BJ (cell line): Measurements from ENCODE around the gene TMEM178A. TPM values are rescaled to one million over a fixed set of nuclear protein-coding genes. Genes with fewer than 3 reads are reported as not detected.

ENCODE experiments used
- CTCF ChIA-PET: fragments of 350-600 bp; formaldehyde crosslinking; extraction: SDS; loops from one replicate; lab custom pipeline; 2021; ENCODE audit warnings: antibody characterized with exemption, inconsistent platforms; lab: Yijun Ruan, JAX
- POLR2A ChIA-PET: fragments of 300-600 bp; sonication (Branson Sonifier 250); formaldehyde crosslinking; extraction: SDS; loops from one replicate; lab custom pipeline; 2021; ENCODE audit warnings: antibody characterized with exemption; lab: Charles Lee
- DNase-seq: peaks from one replicate; pipeline ENCODE4 v3.0.0-alpha.2; 2011; ENCODE audit warnings: low read depth
- H3K27me3 ChIP-seq: 2 replicates; pipeline ENCODE4 v1.6.0; 2011; ENCODE audit warnings: low read length; ENCODE audit not compliant: control insufficient read depth, insufficient read depth
- H3K36me3 ChIP-seq: 2 replicates; pipeline ENCODE4 v1.5.1; 2011; ENCODE audit warnings: low read length; ENCODE audit not compliant: control insufficient read depth, insufficient read depth
- H3K4me3 ChIP-seq: 2 replicates; pipeline ENCODE4 v1.5.1; 2011; ENCODE audit warnings: low read depth, mild to moderate bottlenecking, control low read depth, low read length
- CTCF ChIP-seq: IDR thresholded peaks from 2 replicates; pipeline ENCODE4 v1.5.1; 2011; ENCODE audit warnings: low read depth, mild to moderate bottlenecking, control low read depth, inconsistent platforms, low read length, moderate library complexity; ENCODE audit not compliant: insufficient read depth
- polyA plus RNA-seq: library from polyadenylated mRNA; depleted of rRNA; stranded (reverse); fragments of >200 nt; gene quantifications from 2 replicates; pipeline ENCODE4 v1.2.3, GENCODE V29; 2011

The TMEM178A gene
- polyA plus RNA-seq, 1 experiment: 2.0 TPM

DNA sequence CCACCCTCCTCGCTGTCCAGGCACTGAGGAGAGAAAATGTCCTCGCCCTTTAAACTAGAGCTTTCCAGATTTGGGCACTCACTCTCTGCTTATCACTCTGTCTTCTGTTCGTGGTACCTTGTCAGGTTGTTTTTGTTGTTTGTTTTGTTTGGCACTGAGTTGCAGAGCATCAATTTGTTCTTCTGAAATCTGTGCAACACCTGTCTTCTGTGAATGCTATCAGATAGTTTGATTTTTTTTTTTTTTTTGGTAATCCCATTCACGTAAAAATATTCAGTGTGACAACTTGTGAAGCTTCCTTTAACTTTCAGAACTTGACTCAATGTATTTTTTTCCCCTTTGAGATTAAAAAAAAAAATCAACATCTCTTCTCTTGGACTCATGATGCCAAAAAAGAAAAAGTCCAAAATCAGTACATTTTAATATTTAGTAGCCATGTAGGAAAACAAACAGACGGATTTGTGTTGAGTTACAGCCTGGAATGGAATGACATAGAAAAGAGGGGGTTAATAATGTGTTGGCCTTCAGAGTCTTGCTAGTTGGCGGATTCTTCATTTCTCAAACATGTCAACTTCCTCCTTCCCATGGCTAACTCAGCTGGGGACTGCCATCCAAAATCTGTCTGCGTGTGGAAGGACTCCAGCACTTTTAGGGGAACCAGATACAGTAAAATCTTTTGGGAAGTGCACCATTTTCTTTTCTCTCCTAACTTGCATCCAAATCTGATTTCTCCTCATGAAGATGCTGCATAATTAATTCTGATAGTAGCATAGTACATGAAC, 1.6 kb downstream of the TMEM178A start:
- ChIA-PET POLR2A (no interaction called here), CTCF (interaction anchor here (0.6 kb wide), 1 partner anchor 139 kb away, joined by 3 read pairs; no protein-coding TSS in a partner anchor)
- Histone ChIP-seq H3K4me3 (no peak overlapping the region), H3K27me3 (peaks cover 31% of the 10 kb centered on the region), H3K36me3 (no peaks in the 10 kb centered on the region)
- no peak for TF ChIP-seq CTCF
- DNase-seq: no peak

- ChIA-PET POLR2A (no interaction called here), CTCF (interaction anchor here (0.6 to 1.5 kb wide), 2 partner anchors 74 to 138 kb away, joined by 3 to 4 read pairs; no protein-coding TSS in a partner anchor)
- no peaks in the 10 kb centered on the region for H3K36me3 ChIP-seq
- H3K27me3 ChIP-seq: peaks cover 31% of the 10 kb centered on the region
- H3K4me3 ChIP-seq: no peak overlapping the region
- TF ChIP-seq CTCF: no peak
- no peak for DNase-seq
Measured at GRCh38 chr2:39667886-39668276, 2.2 kb downstream of the TMEM178A start.

DNA sequence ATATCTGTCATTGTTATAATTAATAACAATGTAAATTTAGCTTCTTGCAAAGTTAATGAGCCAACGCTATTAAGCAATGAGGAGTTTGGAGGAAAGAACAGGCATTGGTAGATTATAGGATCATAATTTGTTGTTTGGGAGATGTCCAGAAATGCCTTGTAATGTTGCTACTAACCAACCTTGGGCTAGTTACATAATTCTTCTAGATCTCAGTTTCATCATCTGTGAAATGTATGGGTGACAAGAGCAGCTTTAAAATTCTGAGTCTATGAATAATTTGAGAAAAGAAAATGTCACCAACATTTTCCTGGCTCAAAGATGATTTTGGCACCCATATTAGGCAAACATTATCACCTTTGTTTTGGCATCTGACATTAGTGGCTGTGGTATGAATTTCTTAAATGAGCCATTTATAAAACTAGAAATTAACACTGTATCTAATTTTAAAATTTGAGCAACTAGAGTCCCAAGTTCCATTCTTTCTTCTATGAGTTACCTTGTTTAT, 2.9 kb downstream of the TMEM178A start:
- H3K27me3 ChIP-seq: peaks cover 31% of the 10 kb centered on the region
- CTCF ChIA-PET: interaction anchor here (1.5 kb wide), 1 partner anchor 75 kb away, joined by 4 read pairs; no protein-coding TSS in a partner anchor

DNA sequence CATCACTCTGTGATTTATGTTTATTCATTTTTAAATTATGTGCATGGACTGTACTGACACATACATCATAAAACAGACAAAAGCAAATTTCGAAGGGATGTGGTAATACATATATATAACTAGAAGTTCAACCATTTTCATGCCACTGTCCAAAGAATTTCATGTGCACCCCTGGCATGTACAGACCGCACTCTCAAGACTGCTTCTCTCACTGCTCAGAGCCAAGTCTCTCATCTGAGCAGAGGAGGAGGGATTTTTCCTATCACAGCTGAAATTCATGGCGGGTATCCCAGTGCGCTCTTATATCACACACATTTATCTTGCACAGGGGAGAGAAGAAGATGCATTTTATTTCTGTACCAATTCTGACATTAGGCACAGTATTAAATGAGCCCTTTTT, 5.9 kb downstream of the TMEM178A start:
- ChIA-PET POLR2A (no interaction called here), CTCF (no interaction called here)
- DNase-seq: no peak
- no peak overlapping the region for H3K4me3 ChIP-seq
- no peaks in the 10 kb centered on the region for H3K36me3 ChIP-seq
- no peak for TF ChIP-seq CTCF
- H3K27me3 ChIP-seq: peaks cover 19% of the 10 kb centered on the region

More for the DNA sequence above, 2.9 kb downstream of the TMEM178A start:
- H3K36me3 ChIP-seq: no peaks in the 10 kb centered on the region
- no peak for TF ChIP-seq CTCF
- H3K4me3 ChIP-seq: no peak overlapping the region
- POLR2A ChIA-PET: no interaction called here
- DNase-seq: no peak

GRCh38 chr2:39673018-39673417, 7.3 kb downstream of the TMEM178A start:
- DNase-seq: no peak
- POLR2A ChIA-PET: no interaction called here
- Histone ChIP-seq H3K27me3 (peaks cover 7% of the 10 kb centered on the region), H3K36me3 (no peaks in the 10 kb centered on the region), H3K4me3 (no peak overlapping the region)
- CTCF ChIA-PET: interaction anchor here (0.6 kb wide), 1 partner anchor 79 kb away, joined by 3 read pairs; no protein-coding TSS in a partner anchor
- TF ChIP-seq CTCF: no peak
